ENCODE results near the gene NFATC4.

The NFATC4 gene

DNA sequence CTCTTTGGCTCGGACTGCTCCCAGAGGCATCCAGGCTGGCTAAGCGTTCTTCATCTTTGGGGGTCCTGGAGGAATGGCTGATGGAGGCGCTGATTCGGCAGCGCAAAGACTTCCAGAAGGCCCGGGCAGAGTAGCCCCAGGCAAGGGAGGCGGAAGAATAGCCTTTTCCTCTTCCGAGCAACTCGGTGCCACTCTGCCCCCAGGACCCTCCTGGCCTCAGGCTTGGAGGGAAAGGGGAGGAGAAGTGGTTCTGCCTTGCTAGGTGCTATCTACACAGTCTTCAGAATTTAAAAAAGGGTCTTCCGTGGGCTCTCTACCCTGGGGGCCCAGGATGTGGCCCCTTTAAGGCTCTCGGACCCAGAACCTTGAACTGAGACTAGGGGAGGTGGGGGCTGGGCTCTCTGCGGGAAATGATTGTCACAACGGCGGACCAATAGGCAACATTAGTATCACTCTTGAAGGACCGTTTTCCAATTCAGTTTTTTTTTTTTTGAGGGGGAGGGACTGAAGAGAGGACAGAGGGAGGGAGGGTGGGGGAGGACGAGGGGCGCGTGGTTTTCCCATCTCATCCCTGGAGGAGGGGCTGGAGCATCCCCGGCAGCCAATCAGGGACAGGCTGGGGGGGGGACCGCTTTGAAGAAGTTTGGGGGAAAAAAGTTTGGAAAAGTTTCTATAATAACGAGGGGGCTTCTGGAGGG, at the start of gene NFATC4:
TSS of gene NFATC4 (plus strand) at position 671 of the 698 bp plus-strand sequence. CDS start 157 bp downstream, outside the sequence.
- TF ChIP-seq, protein P1, sequence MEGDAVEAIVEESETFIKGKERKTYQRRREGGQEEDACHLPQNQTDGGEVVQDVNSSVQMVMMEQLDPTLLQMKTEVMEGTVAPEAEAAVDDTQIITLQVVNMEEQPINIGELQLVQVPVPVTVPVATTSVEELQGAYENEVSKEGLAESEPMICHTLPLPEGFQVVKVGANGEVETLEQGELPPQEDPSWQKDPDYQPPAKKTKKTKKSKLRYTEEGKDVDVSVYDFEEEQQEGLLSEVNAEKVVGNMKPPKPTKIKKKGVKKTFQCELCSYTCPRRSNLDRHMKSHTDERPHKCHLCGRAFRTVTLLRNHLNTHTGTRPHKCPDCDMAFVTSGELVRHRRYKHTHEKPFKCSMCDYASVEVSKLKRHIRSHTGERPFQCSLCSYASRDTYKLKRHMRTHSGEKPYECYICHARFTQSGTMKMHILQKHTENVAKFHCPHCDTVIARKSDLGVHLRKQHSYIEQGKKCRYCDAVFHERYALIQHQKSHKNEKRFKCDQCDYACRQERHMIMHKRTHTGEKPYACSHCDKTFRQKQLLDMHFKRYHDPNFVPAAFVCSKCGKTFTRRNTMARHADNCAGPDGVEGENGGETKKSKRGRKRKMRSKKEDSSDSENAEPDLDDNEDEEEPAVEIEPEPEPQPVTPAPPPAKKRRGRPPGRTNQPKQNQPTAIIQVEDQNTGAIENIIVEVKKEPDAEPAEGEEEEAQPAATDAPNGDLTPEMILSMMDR (IDR thresholded peaks at IDR 0.05; ENCODE audit: low read length, missing control alignments), result no peak
- H3K4me3 ChIP-seq (replicated peaks; ENCODE audit: low read depth, low read length), result peak within 1 kb of the TSS; percentile 94
- peak; percentile 99 for DNase-seq (ENCODE audit: low read depth)

DNA sequence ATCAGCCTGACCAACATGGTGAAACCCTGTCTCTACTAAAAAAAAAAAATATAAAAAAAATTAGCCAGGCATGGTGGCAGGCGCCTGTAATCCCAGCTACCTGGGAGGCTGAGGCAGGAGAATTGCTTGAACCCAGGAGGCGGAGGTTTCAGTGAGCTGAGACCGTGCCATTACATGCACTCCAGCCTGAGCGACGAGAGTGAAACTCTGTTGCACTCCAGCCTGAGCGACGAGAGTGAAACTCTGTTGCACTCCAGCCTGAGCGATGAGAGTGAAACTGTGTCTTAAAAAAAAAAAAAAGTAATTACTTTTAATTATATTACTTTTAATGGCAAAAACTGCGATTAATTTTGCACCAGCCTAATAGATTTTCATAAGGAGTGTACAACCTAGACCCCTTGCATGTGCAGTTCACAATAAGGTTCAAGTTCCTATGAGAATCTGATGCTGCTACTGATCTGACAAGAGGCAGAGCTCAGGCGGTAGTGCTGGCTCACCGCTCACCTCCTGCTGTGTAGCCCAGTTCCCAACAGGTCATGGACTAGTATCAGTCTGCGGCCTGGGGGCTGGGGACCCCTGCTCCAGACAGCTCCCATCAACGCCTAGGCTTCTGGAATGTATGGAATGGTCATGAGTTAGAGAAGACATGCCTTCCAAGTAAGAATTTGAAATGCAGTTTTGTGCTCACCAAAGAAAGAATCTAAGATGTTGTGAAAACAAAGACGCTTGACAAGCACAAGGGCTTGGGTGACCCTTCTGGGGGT, 46.6 kb upstream of the NFATC4 start:
- H3K4me3 ChIP-seq (replicated peaks; ENCODE audit: low read depth, low read length), result no peak overlapping the region
- no peak for DNase-seq (ENCODE audit: low read depth)
- TF ChIP-seq, protein P1 (IDR thresholded peaks at IDR 0.05; ENCODE audit: low read length, missing control alignments), result no peak

DNA sequence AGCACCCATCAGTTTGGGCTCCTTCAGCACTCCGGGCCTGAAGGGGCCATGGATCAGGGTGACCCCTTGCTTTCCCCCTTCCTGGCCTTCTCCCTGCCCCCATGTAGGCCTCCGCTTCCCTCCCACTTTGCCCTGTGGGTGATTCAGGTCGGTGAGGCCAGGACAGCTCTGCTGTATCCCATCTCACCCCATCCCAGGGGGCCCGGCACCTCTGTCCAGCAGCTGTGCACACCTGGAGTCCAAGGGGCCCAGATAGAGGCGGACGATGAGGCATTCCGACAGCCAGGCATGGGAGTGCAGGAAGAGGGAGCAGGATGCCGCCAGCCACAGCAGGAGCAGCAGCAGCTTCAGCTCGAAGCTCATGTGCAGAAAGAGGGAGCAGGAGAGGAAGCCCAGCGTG, 45.3 kb upstream of the NFATC4 start:
- H3K4me3 ChIP-seq (replicated peaks; ENCODE audit: low read depth, low read length), result no peak overlapping the region
- TF ChIP-seq, protein P1 (IDR thresholded peaks at IDR 0.05; ENCODE audit: low read length, missing control alignments), result no peak
- no peak for DNase-seq (ENCODE audit: low read depth)

DNA sequence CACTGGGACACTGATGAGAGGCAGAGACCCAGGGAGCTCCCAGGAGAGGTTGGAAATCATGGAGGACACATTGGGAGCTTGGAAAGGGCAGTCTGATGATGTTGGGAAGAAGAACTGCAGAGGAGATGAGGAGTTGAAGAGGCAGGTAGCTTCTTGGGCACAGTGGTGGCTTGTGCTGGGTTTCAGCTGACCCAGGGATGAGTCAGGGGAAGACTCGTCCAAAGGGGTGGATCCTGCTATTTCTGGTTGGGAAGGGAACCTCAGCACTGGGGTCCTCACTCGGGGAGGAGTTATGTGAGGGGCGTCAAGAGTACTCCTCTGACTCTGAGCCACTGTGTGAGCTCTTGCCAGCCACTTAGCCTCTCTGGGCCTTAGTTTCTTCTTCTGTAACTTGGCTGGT, 44.6 kb upstream of the NFATC4 start:
- no peak for DNase-seq (ENCODE audit: low read depth)
- no peak overlapping the region for H3K4me3 ChIP-seq (replicated peaks; ENCODE audit: low read depth, low read length)
- TF ChIP-seq, protein P1 (IDR thresholded peaks at IDR 0.05; ENCODE audit: low read length, missing control alignments), result no peak

DNA sequence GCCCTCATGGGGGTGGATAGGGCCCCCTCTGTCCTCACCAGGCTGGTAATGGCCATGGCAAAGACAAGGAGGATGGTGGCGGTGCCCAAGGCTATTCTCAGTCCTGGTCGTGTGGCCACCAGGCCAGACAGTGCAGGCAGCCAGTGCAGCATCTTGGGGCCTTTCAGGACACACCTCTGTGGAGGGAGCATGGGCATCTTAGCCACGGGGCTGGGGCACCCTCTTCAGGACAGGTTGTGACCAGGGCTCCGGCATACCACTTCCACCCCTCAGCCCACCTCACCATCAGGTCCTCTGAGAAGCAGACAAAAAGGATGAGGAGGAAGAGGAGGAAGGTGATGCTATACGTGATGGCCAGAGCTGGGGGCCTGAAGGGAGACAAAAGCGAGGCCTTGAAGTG, 44.0 kb upstream of the NFATC4 start:
- no peak overlapping the region for H3K4me3 ChIP-seq (replicated peaks; ENCODE audit: low read depth, low read length)
- no peak for DNase-seq (ENCODE audit: low read depth)
- TF ChIP-seq, protein P1 (IDR thresholded peaks at IDR 0.05; ENCODE audit: low read length, missing control alignments), result no peak

DNA sequence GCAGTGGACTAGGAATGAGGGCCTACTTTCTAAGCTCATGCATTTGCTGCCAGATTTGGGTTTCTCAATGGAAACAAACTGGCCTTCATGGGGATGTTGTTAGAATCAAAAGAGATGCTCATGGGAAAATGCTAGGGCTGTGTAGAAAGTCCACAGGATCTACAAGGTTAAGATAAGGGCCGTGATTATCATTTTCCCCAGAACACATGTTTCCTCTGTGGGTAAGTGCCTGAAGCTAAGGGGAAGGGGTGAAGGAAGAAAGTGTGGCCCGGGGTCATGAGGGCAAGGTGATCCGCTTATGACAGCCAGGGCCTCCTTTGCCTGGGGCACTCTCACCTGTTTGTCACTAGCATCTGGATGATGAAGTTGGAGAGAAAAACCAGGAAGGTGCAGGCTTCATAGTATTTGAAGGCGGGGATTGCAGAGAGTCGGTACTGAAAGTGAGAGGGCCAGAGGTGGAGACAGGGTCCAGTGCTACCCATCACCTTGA, 42.9 kb upstream of the NFATC4 start:
- TF ChIP-seq, protein P1 (IDR thresholded peaks at IDR 0.05; ENCODE audit: low read length, missing control alignments), result no peak

More for the DNA sequence above, 42.9 kb upstream of the NFATC4 start:
- H3K4me3 ChIP-seq (replicated peaks; ENCODE audit: low read depth, low read length), result no peak overlapping the region
- DNase-seq (ENCODE audit: low read depth), result no peak
